ENCODE results near the gene GATAD1. TPM values are rescaled to one million over a fixed set of nuclear protein-coding genes. Genes with fewer than 3 reads are reported as not detected.
"Not testable (repeated sequence)": the region's sequence is repeated elsewhere in the genome, so short reads cannot be mapped to it uniquely, and the experiment has no call there.

Gene GATAD1
- total RNA-seq, 2 donors from 2014 or later = 33.8 to 35.5 TPM

GRCh38 chr7:92421676-92422435 is 25.4 kb upstream of the GATAD1 start:
- no peaks in the 10 kb centered on the region for H3K36me3 Mint-ChIP-seq (ENCODE audit: insufficient read depth in 2 of 2)
- no peaks in the 10 kb centered on the region for H3K9me3 Mint-ChIP-seq
- ATAC-seq (replicated peaks in 1 of 2) (no peak), DNase-seq (no peak)
- peaks cover 21% of the 10 kb centered on the region for H3K4me1 Mint-ChIP-seq (ENCODE audit: low read depth)
- H3K27me3 Mint-ChIP-seq (ENCODE audit: low read depth) = peaks cover 27% of the 10 kb centered on the region
- no peak overlapping the region for H3K4me3 Mint-ChIP-seq
- H3K27ac Mint-ChIP-seq = no peak overlapping the region

- ATAC-seq (replicated peaks in 1 of 2) = no peak
- no peak for DNase-seq
- H3K27ac Mint-ChIP-seq = no peak overlapping the region
- no peaks in the 10 kb centered on the region for H3K9me3 Mint-ChIP-seq
- peaks cover 36% of the 10 kb centered on the region for H3K27me3 Mint-ChIP-seq (ENCODE audit: low read depth)
- no peak overlapping the region for H3K4me3 Mint-ChIP-seq
- H3K36me3 Mint-ChIP-seq (ENCODE audit: insufficient read depth in 2 of 2) = no peaks in the 10 kb centered on the region
- H3K4me1 Mint-ChIP-seq (ENCODE audit: low read depth) = peaks cover 21% of the 10 kb centered on the region
Measured at GRCh38 chr7:92422926-92423325, 24.4 kb upstream of the GATAD1 start.

GRCh38 chr7:92423710-92424131 is 23.6 kb upstream of the GATAD1 start:
- ATAC-seq (replicated peaks in 1 of 2) (peak in 1 of 2 donors; percentile 12), DNase-seq (no peak)
- H3K36me3 Mint-ChIP-seq (ENCODE audit: insufficient read depth in 2 of 2) = no peaks in the 10 kb centered on the region
- H3K4me3 Mint-ChIP-seq = peak overlapping the region; percentile 6 to 27
- no peak overlapping the region for H3K27ac Mint-ChIP-seq
- H3K27me3 Mint-ChIP-seq (ENCODE audit: low read depth) = peaks cover 37% of the 10 kb centered on the region
- H3K9me3 Mint-ChIP-seq = no peaks in the 10 kb centered on the region
- H3K4me1 Mint-ChIP-seq (ENCODE audit: low read depth) = peaks cover 23% of the 10 kb centered on the region

- H3K27ac Mint-ChIP-seq = no peak overlapping the region
- peaks cover 29% of the 10 kb centered on the region for H3K4me1 Mint-ChIP-seq (ENCODE audit: low read depth)
- H3K27me3 Mint-ChIP-seq (ENCODE audit: low read depth) = peaks cover 44% of the 10 kb centered on the region
- H3K36me3 Mint-ChIP-seq (ENCODE audit: insufficient read depth in 2 of 2) = no peaks in the 10 kb centered on the region
- peak overlapping the region; percentile 83 to 88 for H3K4me3 Mint-ChIP-seq
- H3K9me3 Mint-ChIP-seq = no peaks in the 10 kb centered on the region
- ATAC-seq (replicated peaks in 1 of 2) = no peak
- peak in 1 of 2 donors; percentile 20 for DNase-seq
Measured at GRCh38 chr7:92425311-92425947, 21.9 kb upstream of the GATAD1 start.

- H3K4me3 Mint-ChIP-seq = no peak overlapping the region
- no peak for DNase-seq
- H3K4me1 Mint-ChIP-seq (ENCODE audit: low read depth) = peaks cover 29% of the 10 kb centered on the region
- no peaks in the 10 kb centered on the region for H3K36me3 Mint-ChIP-seq (ENCODE audit: insufficient read depth in 2 of 2)
- H3K27ac Mint-ChIP-seq = no peak overlapping the region
- ATAC-seq (replicated peaks in 1 of 2) = no peak
- no peaks in the 10 kb centered on the region for H3K9me3 Mint-ChIP-seq
- peaks cover 44% of the 10 kb centered on the region for H3K27me3 Mint-ChIP-seq (ENCODE audit: low read depth)
Measured at GRCh38 chr7:92427193-92427592, 20.1 kb upstream of the GATAD1 start.

- no peak overlapping the region for H3K4me3 Mint-ChIP-seq
- H3K9me3 Mint-ChIP-seq = no peaks in the 10 kb centered on the region
- H3K36me3 Mint-ChIP-seq (ENCODE audit: insufficient read depth in 2 of 2) = no peaks in the 10 kb centered on the region
- peaks cover 8% of the 10 kb centered on the region for H3K4me1 Mint-ChIP-seq (ENCODE audit: low read depth)
- DNase-seq (no peak), ATAC-seq (replicated peaks in 1 of 2) (no peak)
- peaks cover 13% of the 10 kb centered on the region for H3K27me3 Mint-ChIP-seq (ENCODE audit: low read depth)
- no peak overlapping the region for H3K27ac Mint-ChIP-seq
Measured at GRCh38 chr7:92432299-92432946, 14.9 kb upstream of the GATAD1 start.

- Mint-ChIP-seq H3K36me3 (ENCODE audit: insufficient read depth in 2 of 2) (no peaks in the 10 kb centered on the region), H3K27ac (no peak overlapping the region), H3K9me3 (no peaks in the 10 kb centered on the region), H3K27me3 (ENCODE audit: low read depth) (peaks cover 7% of the 10 kb centered on the region), H3K4me3 (no peak overlapping the region), H3K4me1 (ENCODE audit: low read depth) (peaks cover 8% of the 10 kb centered on the region)
- DNase-seq (no peak), ATAC-seq (replicated peaks in 1 of 2) (no peak)
Measured at GRCh38 chr7:92433019-92433418, 14.3 kb upstream of the GATAD1 start.

GRCh38 chr7:92435542-92435941 is 11.7 kb upstream of the GATAD1 start:
- Mint-ChIP-seq H3K9me3 (no peaks in the 10 kb centered on the region), H3K4me3 (no peak overlapping the region), H3K4me1 (ENCODE audit: low read depth) (no peaks in the 10 kb centered on the region), H3K36me3 (ENCODE audit: insufficient read depth in 2 of 2) (no peaks in the 10 kb centered on the region), H3K27me3 (ENCODE audit: low read depth) (no peaks in the 10 kb centered on the region), H3K27ac (no peak overlapping the region)
- DNase-seq (no peak), ATAC-seq (replicated peaks in 1 of 2) (no peak)

- no peaks in the 10 kb centered on the region for H3K4me1 Mint-ChIP-seq (ENCODE audit: low read depth)
- H3K27me3 Mint-ChIP-seq (ENCODE audit: low read depth) = no peaks in the 10 kb centered on the region
- no peak overlapping the region for H3K4me3 Mint-ChIP-seq
- no peak for DNase-seq
- ATAC-seq (replicated peaks in 1 of 2) = no peak
- no peaks in the 10 kb centered on the region for H3K9me3 Mint-ChIP-seq
- no peak overlapping the region for H3K27ac Mint-ChIP-seq
- H3K36me3 Mint-ChIP-seq (ENCODE audit: insufficient read depth in 2 of 2) = no peaks in the 10 kb centered on the region
Measured at GRCh38 chr7:92436612-92437445, 10.5 kb upstream of the GATAD1 start.

- Mint-ChIP-seq H3K4me1 (ENCODE audit: low read depth) (no peaks in the 10 kb centered on the region), H3K36me3 (ENCODE audit: insufficient read depth in 2 of 2) (no peaks in the 10 kb centered on the region), H3K27ac (no peak overlapping the region), H3K27me3 (ENCODE audit: low read depth) (no peaks in the 10 kb centered on the region), H3K4me3 (no peak overlapping the region), H3K9me3 (no peaks in the 10 kb centered on the region)
- ATAC-seq (replicated peaks in 1 of 2) (no peak), DNase-seq (no peak)
Measured at GRCh38 chr7:92437956-92438491, 9.3 kb upstream of the GATAD1 start.

- H3K4me1 Mint-ChIP-seq (ENCODE audit: low read depth); H3K27ac Mint-ChIP-seq; H3K36me3 Mint-ChIP-seq (ENCODE audit: insufficient read depth in 2 of 2); H3K27me3 Mint-ChIP-seq (ENCODE audit: low read depth); ATAC-seq (replicated peaks in 1 of 2); H3K4me3 Mint-ChIP-seq; DNase-seq; H3K9me3 Mint-ChIP-seq: not testable (repeated sequence)
Measured at GRCh38 chr7:92442720-92443119, 4.6 kb upstream of the GATAD1 start.

- Mint-ChIP-seq H3K27ac (no peak overlapping the region), H3K27me3 (ENCODE audit: low read depth) (no peaks in the 10 kb centered on the region), H3K4me1 (ENCODE audit: low read depth) (peaks cover 18% of the 10 kb centered on the region), H3K4me3 (peak overlapping the region; percentile 85 to 91), H3K36me3 (ENCODE audit: insufficient read depth in 2 of 2) (peaks cover 2 to 7% of the 10 kb centered on the region in 2 donors), H3K9me3 (no peaks in the 10 kb centered on the region)
- DNase-seq = no peak
- ATAC-seq (replicated peaks in 1 of 2) = peak in 1 of 2 donors; percentile 2
Measured at GRCh38 chr7:92446869-92447344, 375 bp upstream of the GATAD1 start.

Data from activated T-cell treated with anti-CD3 and anti-CD28 coated beads, Interleukin-2, amount 50 U/mL, for 72 hours (primary cell).